NCI-H146 (cell line): ENCODE results near the gene KNSTRN.

Experiments
- DNase-seq: peaks from one replicate; lab custom pipeline; 2025; lab: John Stamatoyannopoulos, UW

The KNSTRN gene

DNA sequence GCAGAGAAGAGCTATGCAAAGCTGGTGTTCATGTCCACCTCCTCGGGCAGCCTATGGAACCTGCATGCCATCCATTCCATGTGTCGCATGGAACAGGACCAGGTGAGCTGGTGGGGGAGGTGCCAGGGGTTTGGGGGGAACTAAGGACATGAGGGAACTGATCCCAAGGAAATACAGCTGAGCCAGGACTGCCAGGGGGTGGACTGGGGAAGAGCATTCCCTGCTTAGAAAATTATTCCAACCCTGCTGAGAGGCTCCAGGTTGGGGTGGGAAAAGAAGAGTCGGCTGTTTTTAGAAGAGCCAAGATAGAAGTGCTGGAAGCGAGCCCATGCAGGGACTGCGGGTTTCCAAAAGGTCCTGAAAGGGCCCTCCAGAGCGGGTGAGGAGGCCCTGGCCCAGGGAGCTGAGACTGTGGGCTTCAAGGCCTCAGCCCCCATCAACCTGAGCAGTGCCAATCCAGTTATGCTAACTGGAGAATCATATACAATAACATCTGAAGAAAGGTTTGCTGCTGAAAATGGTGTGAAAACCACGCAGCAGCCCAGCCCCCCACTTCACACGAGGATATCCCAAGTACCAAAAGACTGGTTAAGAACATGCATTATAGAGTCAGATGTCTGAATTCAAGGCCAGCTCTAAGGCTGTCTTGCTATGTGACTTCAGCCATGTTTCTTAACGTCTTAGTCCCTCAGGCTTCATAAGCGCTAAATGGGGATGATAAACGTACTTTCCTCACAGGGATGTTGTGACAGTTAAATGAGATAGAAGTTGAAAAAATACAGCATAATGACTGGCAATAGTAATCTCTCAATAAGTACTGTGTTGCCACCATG lies 16.7 kb upstream of the KNSTRN start:
- no peak for DNase-seq

DNA sequence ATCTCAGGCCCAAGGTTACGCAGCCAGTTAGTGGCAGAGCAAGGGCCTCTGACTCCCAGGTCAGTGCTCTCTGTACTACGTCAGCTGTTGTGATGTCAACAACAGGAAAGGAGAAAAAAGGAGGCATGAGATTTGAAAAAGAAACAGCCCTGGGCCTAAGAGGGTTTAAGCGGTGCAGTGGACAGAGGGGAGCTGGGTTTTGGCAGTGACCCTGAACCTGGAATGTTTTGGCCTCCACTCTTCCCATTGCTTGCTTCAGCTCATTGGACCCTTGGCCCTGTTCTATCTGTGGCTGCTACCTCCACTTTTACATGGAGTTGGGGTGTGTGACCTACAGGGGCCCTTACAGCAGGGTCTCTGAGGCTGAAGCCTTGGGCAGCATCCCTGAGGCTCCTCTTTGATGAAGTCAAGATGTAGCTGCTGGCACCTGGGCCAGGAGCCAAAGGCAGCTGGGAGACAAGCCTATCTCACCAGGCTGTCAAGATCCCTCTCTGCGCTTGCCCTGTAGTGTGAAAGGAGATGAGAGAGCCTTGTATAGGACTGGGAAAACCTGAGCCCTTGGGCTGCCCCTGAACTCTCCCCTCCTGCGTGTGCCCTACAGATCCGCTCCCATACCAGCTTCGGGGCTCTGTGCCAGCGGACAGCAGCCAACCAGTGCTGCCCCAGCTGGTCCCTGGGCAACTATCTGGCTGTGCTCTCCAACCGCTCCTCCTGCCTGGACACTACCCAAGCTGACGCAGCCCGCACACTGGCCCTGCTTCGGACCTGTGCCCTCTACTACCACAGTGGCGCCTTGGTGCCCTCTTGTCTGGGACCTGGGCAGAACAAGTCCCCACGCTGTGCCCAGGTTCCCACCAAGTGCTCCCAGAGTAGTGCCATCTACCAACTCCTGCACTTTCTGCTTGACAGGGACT lies 15.8 kb upstream of the KNSTRN start:
- no peak for DNase-seq

DNA sequence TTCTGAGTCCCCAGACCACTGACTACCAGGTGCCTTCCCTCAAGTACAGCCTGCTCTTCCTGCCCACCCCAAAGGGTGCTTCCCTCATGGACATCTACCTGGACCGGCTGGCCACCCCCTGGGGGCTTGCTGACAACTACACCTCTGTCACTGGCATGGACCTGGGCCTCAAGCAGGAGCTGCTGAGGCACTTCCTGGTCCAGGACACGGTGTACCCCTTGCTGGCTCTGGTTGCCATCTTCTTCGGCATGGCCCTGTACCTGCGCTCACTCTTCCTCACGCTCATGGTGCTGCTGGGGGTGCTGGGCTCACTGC lies 15.2 kb upstream of the KNSTRN start:
- no peak for DNase-seq

DNA sequence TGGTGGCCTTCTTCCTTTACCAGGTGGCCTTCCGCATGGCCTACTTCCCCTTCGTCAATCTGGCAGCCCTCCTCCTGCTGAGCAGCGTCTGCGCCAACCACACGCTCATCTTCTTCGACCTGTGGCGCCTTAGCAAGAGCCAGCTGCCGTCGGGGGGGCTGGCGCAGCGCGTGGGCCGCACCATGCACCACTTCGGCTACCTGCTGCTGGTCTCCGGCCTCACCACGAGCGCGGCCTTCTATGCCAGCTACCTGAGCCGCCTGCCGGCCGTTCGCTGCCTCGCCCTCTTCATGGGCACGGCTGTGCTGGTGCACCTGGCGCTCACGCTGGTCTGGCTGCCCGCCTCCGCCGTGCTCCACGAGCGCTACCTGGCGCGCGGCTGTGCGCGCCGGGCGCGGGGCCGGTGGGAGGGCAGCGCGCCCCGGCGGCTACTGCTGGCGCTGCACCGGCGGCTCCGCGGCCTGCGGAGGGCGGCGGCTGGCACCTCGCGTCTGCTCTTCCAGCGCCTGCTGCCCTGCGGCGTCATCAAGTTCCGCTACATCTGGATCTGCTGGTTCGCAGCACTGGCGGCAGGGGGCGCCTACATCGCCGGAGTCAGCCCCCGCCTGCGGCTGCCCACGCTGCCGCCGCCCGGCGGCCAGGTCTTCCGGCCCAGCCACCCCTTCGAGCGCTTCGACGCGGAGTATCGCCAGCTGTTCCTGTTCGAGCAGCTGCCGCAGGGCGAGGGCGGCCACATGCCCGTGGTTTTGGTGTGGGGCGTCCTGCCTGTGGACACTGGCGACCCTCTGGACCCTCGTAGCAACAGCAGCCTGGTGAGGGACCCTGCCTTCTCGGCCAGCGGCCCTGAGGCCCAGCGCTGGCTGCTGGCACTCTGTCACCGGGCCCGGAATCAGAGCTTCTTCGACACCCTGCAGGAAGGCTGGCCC lies 14.6 kb upstream of the KNSTRN start:
- peak; percentile 89 for DNase-seq

DNA sequence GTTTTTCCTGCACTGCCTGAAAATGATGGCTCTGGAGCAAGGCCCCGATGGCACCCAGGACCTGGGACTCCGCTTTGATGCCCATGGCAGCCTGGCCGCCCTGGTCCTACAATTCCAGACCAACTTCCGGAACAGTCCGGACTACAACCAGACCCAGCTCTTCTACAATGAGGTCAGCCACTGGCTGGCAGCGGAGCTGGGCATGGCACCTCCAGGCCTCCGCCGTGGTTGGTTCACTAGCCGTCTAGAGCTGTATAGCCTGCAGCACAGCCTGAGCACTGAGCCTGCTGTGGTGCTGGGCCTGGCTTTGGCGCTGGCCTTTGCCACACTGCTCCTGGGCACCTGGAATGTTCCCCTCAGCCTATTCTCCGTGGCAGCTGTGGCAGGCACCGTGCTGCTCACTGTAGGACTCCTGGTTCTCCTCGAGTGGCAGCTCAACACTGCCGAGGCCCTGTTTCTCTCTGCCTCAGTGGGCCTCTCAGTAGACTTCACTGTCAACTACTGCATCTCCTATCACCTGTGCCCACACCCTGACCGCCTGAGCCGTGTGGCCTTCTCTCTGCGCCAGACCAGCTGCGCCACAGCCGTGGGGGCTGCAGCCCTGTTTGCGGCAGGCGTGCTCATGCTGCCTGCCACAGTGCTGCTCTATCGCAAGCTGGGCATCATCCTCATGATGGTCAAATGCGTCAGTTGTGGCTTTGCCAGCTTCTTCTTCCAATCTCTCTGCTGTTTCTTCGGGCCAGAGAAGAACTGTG lies 13.6 kb upstream of the KNSTRN start:
- DNase-seq, result no peak

DNA sequence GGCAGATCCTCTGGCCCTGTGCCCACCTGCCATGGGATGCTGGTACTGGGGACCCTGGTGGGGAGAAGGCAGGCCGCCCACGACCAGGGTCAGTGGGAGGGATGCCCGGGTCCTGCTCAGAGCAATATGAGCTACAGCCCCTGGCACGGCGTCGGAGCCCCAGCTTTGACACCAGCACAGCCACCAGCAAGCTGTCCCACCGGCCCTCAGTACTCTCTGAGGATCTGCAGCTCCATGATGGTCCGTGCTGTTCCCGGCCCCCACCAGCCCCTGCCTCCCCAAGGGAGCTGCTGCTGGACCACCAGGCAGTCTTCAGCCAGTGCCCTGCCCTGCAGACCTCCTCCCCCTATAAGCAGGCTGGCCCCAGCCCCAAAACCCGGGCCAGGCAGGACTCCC lies 13.0 kb upstream of the KNSTRN start:
- DNase-seq, result no peak

DNA sequence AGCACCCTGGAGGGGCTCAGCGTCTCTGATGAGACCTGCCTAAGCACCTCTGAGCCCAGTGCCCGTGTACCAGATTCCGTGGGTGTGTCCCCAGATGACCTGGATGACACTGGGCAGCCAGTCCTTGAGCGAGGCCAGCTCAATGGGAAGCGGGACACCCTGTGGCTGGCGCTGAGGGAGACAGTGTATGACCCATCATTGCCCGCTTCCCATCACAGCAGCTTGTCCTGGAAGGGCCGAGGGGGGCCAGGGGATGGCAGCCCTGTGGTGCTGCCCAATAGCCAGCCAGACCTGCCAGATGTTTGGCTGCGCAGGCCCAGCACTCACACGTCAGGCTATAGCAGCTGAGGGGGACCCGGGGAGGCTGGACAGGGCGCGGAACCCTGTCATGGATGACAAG lies 12.6 kb upstream of the KNSTRN start:
- no peak for DNase-seq

DNA sequence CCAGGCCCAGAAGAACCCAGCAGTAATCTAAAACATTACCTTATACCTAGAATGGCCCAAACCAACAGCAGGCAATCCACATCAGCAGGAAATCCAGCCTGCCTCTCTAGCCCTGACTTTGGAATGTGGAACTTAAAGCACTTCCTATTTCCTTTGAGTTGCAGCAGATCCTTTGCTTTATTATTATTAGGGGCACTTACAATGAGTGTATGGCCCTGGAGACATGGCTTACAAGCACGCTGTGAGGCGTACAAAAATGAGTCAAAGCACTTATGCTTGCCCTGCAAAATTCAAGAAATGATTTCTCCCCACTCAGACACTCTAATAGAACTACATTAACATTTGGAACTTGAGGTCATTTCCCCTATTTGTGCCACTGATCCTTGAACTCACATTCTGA lies 9.5 kb upstream of the KNSTRN start:
- DNase-seq, result no peak

DNA sequence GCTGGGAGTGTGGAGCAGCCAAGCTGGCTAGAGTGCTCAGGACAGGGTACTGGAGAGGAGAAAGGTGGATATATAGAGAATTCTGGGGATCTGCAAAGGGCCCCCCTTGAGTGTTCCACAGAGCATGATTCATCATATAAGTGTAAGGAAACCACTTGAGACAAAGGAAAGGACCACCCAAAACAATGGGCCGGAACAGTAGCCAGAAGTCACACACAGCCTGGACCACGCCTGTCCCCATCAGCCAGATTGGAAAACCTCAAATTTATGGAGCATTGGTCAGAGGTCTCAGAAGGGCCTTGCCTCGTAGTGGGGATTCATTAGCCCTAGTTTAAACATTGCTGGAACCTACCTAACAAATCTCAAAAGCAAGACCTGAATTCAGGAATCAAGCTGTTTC lies 4.9 kb upstream of the KNSTRN start:
- no peak for DNase-seq

DNA sequence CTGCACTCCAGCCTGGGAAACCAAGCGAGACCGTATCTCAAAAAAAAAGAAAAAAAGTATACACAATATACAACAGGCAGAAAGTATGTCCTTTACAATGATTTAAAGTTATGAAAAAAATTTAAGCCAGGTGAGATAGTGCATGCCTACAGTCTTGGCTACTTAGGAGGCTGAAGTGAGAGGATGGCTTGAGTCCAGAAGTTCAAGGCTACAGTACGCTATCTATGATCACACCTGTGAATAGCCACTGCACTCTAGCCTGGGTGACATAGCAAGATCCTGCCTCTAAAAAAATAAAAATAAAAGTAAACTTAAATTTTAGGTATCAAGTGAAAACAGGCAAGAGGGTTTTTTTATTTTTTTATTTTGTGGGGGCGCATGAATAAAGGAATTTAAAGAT lies 3.1 kb upstream of the KNSTRN start:
- no peak for DNase-seq

DNA sequence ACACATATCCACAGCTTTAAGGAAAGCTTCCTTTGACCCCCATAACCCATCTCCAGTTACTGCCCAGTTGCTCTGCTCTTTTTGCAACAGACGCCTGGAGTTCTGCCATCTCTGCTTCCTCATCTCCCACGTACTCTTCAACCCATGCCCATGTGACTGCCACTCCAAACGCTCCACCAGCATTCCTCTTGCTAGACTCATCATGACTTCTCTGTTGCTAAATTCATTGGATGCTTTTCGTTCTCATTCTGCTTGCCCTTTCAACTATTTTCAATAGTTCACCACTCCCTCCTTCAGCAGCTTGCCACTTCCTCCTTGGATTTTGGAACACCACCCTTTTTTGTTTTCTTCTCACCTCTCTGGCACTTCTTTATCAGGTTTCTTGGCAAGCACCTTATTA lies 2.7 kb upstream of the KNSTRN start:
- no peak for DNase-seq

DNA sequence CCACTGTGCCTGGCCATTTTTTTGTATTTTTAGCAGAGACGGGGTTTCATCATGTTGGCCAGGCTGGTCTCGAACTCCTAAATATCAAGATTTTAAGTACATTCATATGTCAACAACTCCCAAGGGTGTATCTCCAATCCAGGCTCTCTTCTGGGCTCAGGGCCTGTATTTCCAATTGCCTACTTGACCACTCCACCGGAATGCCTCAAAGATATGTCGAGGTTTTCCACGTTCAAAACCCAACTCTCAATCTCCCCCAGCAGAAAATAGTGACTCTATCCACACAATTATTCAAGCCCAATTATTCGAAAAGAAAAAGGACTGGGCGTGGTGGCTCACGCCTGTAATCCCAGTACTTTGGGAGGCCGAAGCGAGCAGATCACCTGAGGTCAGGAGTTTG lies 1.9 kb upstream of the KNSTRN start:
- DNase-seq, result no peak

DNA sequence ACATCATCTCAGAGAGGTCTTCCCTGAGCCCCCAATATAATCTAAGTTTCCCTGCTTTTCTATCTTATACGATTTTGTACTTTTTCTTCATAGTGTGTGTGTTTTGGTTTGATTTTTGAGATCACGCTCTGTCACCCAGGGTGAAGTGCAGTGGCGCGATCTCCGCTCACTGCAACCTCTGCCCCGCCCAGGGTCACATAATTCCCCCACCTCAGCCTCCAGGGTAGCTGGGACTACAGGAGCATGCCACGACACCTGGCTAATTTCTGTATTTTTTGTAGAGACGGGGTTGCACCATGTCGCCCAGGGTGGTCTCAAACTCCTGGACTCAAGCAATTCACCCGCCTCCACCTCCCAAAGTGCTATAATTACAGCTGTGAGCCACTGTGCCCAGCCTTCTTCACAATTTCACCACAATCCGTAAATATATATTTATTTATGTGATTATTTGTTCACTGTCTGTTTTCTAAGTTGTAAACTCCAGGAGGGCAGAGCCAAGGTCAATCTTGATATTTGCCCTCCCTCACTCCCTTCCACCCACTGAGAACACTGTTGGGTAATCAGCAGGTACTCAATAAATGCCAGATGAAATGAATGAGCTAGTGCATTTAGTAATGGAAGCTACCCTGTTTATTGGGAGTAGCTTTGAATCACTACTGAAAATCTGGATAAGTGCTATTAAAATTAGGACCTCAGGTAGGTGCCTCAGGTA lies 547 bp upstream of the KNSTRN start:
- DNase-seq, result no peak

DNA sequence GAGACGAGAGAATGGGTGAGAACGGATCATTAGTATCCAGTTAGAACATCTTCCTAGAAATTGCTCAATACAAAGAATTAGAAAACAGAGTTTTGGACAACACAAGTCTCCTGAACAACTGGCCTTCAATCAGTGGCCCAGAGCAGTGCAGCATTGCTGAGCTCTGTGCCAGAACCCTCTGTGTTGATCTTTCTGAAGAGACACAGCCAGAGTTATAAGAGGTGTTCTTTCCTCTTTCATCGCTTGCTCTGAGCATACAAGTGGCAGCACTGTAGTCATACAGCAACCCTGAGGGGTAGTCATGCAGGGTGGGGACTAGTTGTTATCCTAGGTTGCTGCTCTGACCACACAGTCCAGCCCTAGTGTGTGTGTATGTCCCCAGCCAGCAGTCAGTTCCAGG lies 4.0 kb downstream of the KNSTRN start:
- no peak for DNase-seq

DNA sequence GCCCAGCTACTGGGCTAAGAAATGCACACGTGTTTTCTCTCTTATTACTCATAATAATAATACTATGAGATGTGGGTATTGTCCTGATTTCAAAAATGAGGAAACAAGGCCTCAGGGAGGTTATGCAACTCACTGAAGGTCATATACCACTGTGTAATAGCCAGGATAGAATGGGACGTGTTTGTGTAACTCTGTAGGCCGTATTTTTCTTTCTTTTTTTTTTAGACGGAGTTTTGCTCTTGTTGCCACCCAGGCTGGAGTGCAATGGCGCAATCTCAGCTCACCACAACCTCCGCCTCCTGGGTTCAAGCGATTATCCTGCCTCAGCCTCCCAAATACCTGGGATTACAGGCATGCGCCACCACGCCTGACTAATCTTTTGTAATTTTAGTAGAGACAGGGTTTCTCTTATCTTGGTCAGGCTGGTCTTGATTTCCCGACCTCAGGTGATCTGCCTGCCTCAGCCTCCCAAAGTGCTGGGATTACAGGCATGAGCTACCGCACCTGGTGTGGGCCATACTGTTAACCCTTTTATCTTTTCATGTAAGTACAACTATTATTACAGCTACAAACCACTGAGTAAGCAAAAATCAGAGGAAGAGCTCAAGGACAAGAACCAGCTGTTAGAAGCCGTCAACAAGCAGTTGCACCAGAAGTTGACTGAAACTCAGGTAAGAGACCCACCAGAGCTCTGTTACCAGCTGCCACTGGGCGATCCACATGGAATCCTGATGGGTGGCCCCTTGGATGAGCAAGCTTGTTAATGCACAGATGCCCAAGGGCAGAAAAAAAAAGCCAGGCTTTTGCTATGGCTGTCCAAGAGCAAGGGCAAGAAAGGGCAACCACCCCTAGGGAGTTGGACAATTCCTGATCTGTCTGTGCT lies 6.7 kb downstream of the KNSTRN start:
- no peak for DNase-seq

DNA sequence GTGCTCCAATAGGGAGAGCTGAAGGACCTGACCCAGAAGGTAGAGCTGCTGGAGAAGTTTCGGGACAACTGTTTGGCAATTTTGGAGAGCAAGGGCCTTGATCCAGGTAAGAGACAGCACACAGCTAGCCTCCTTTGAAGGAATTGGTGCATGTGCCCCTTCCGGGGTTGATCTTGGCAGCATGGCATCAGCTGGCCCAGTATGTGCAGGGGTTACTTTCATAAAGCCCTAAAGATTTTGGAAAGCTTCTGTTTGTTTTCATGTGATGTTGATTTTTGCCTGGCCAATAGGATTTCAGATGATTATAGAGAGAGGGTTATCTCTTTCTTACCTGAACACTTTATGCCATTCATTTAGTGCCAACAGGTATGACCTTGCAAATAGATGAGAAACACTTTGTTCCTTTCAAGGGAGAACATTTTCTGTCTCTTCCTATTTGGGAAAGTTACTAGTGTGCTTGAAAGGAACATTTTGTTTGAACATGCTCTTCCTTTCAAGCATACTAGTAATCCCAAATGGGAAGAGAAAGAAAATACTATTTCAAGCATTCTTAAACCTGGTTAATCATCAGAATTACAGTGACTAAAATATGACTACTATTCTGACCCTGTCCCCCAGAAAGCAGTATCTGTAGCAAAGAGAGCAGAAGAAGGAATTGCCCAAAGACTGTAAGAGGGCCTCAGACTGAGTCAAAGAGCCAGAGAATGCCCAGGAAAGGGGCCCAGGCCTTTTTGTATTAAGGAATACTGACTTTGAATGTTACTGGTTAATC lies 7.5 kb downstream of the KNSTRN start:
- DNase-seq, result no peak

DNA sequence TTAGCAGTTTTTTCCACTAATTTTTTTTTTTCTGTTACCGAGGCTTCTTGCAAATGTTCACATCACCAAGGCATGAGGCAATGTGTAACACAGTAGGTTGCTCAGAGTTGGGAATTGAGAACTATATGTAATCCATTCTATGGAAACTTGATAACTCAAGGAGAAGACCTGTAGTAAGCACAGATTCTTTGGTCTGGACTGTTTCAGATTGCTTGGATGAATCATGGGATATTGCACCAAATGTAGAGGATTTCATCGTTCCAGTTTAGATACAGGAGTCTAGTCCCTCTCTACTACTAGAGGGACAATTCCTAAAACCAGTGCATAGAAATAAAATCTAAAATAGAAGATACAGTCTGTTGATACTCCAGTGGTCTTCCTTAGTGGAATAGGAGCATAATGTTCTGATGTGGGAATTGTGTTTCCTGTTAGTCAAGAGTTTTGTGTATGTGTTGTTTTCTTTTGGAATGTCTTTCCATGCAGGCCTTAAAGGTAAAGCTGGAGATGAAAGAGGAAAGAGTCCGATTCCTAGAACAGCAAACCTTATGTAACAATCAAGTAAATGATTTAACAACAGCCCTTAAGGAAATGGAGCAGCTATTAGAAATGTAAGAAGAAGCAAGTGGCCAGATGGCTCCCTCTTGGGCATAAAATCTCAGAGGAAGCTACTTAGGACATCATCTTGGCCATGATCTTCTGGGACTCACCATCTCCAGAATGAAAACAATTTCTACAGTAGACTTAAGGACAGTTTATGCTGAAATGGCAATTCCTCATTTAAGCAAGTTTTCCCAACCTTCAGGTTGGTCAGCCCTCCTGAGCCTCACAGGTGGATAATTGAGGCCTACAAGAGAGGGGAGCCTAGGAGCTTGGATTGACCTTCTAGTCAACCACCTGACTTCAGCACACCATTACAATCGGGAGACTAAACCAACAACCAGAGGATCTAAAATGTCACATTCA lies 10.7 kb downstream of the KNSTRN start:
- no peak for DNase-seq
